HFFc6 (cell line): ENCODE data around the gene SETD1B. TPM values are rescaled to one million over a fixed set of nuclear protein-coding genes. Genes with fewer than 3 reads are reported as not detected.

ENCODE experiments used
- DNase-seq: peaks from one replicate; pipeline ENCODE4 v3.0.0-alpha.2; 2018
- H3K27ac Mint-ChIP-seq: 2 replicates; pipeline ENCODE4 v1.8.0; 2020; ENCODE audit warnings: mild to moderate bottlenecking, mixed read lengths
- H3K27me3 Mint-ChIP-seq: 2 replicates; pipeline ENCODE4 v1.8.0; 2021; ENCODE audit warnings: mild to moderate bottlenecking, moderate library complexity, mixed read lengths; ENCODE audit not compliant: insufficient read depth
- H3K36me3 Mint-ChIP-seq: 2 replicates; pipeline ENCODE4 v1.8.0; 2021; ENCODE audit warnings: low read depth, mixed read lengths
- H3K4me1 Mint-ChIP-seq: 2 replicates; pipeline ENCODE4 v1.8.0; 2020; ENCODE audit warnings: low read depth, mixed read lengths
- H3K4me3 Mint-ChIP-seq: 2 replicates; pipeline ENCODE4 v1.8.0; 2020; ENCODE audit warnings: mild to moderate bottlenecking, moderate library complexity, mixed read lengths
- H3K9me3 Mint-ChIP-seq: 2 replicates; pipeline ENCODE4 v1.8.0; 2020; ENCODE audit warnings: mild to moderate bottlenecking, mixed read lengths
- total RNA-seq, 6 experiments: library from RNA; stranded (reverse); fragmentation: NEBNext Ultra II Directional; extraction: Animal tissue kit (Norgen Biotek cat#: 25700); gene quantifications; 2 replicates in 1 of 6; 3 replicates in 5 of 6; pipeline ENCODE4 v1.2.3, GENCODE V29; 2021
- TF ChIP-seq, protein P1 (sequence below): fragments of 200-600 bp; sonication (generic); IDR thresholded peaks from 2 replicates; pipeline ENCODE4 v1.5.0; 2021; ENCODE audit warnings: antibody characterized with exemption, mild to moderate bottlenecking

Gene SETD1B
- total RNA-seq, 6 experiments from 2014 or later: 18.5 to 22.0 (median 20.9) TPM

DNA sequence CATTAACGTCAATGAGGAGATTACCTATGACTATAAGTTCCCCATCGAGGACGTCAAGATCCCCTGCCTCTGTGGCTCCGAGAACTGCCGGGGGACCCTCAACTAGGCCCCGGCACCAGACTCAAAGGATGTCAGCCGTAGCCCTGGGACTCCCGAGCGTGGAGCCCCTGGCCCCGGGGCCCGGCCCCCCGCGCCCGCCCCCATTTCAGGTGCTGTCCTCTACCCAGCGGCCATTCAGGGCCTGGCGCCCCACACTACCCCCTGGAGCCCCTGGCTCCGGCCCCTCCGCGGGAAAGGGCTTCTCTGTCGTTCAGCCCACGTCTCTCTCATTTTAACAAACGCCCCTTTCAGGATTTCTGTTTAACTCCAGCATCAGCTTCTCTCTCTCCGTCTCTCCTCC is 26.3 kb downstream of the SETD1B start:
- H3K4me1 Mint-ChIP-seq: no peaks in the 10 kb centered on the region
- peaks cover 9% of the 10 kb centered on the region for H3K27me3 Mint-ChIP-seq
- peaks cover 38% of the 10 kb centered on the region for H3K36me3 Mint-ChIP-seq
- DNase-seq: no peak
- H3K9me3 Mint-ChIP-seq: no peaks in the 10 kb centered on the region
- H3K4me3 Mint-ChIP-seq: no peak overlapping the region
- H3K27ac Mint-ChIP-seq: peak overlapping the region; percentile 61; the same call in 1 of the 2 replicates
- TF ChIP-seq, protein P1, sequence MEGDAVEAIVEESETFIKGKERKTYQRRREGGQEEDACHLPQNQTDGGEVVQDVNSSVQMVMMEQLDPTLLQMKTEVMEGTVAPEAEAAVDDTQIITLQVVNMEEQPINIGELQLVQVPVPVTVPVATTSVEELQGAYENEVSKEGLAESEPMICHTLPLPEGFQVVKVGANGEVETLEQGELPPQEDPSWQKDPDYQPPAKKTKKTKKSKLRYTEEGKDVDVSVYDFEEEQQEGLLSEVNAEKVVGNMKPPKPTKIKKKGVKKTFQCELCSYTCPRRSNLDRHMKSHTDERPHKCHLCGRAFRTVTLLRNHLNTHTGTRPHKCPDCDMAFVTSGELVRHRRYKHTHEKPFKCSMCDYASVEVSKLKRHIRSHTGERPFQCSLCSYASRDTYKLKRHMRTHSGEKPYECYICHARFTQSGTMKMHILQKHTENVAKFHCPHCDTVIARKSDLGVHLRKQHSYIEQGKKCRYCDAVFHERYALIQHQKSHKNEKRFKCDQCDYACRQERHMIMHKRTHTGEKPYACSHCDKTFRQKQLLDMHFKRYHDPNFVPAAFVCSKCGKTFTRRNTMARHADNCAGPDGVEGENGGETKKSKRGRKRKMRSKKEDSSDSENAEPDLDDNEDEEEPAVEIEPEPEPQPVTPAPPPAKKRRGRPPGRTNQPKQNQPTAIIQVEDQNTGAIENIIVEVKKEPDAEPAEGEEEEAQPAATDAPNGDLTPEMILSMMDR: no peak

DNA sequence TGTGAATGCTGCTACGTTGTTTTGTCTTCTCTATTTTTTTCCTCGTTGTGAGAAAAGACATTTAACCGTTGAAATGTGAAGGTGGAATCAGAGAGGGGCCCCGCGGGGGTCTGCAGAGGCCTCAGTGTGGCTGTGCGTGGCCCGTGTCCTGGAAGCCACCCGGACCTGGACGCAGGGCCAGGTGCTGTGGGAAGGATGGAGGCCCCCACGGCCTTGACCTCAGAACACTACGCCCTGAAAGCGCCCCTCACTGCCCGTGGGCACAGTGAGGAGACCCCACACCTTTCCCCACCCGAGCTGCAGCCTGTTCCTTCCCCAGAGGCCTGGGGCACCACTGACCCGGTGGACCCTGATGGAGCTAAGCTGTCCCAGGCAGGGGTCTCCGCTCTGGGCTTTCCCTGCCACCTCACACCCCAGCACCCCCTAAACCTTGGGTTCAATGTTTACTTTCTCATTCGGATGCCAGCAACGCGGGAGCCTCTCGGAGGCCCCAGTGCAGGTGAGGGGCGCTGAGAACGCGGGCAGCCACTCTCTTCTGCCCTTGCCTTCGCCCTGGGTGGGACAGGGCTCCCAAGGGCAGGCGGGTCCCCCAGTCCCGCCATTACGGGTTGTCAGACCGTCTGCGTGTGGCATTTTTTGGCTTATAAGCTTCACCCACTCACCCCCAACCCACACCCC is 26.9 kb downstream of the SETD1B start:
- no peak for DNase-seq
- Mint-ChIP-seq H3K27me3 (peaks cover 9% of the 10 kb centered on the region), H3K9me3 (no peaks in the 10 kb centered on the region), H3K4me1 (no peaks in the 10 kb centered on the region), H3K36me3 (peaks cover 38% of the 10 kb centered on the region), H3K4me3 (no peak overlapping the region), H3K27ac (peak overlapping the region; percentile 61; the same call in 1 of the 2 replicates)
- TF ChIP-seq, protein P1: no peak

DNA sequence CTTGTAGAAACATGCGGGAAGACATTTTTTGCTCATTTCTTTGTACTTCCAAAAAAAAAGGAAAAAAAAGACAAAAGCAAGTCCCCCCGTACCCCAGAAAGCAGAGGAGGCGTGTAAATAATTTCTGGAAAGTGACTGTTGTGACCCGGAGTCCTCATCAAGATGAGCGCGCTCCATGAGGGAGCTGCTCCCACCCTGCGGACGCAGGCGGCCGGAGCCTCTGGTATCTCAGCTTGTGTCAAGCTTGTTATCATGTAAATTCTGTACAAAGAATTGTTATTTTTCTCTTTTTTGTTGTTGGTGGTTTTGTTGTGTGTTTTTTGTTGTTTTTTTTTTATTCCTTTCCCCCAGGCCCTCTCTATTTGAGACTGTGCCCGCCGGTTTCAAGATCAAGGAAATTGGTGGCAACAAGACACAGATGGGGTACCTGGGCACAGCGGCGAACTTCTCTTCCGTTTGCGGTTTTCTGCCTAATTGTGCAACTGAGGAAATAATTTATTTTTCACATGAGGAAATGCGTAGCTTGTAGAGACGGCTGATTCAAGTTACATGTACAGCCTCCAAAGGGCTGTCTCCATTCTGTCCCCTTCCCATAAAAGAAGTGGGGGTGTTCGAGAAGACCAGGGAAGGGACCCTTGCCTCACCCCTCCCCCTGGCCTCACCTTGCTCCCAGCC is 27.9 kb downstream of the SETD1B start:
- no peak for DNase-seq
- no peaks in the 10 kb centered on the region for H3K4me1 Mint-ChIP-seq
- TF ChIP-seq, protein P1: no peak
- H3K36me3 Mint-ChIP-seq: peaks cover 31% of the 10 kb centered on the region
- no peak overlapping the region for H3K4me3 Mint-ChIP-seq
- H3K27ac Mint-ChIP-seq: no peak overlapping the region; the same call in none of the 2 replicates
- H3K27me3 Mint-ChIP-seq: peaks cover 9% of the 10 kb centered on the region
- no peaks in the 10 kb centered on the region for H3K9me3 Mint-ChIP-seq

DNA sequence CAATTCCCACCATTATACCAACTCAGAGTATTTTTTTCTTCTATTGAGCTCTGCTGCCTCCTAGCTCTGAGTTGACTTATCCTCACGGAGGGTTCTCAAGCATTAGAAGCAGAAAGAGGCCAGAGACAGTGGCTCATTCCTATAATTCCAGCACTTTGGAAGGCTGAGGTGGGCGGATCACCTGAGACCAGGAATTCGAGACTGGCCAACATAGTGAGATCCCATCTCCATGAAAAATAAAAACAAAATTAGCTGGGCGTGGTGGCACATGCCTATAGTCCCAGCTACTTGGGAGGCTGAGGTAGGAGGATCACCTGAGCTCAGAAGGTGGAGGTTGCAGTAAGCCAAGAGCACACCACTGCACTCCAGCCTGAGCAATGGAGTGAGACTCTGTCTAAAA is 33.9 kb downstream of the SETD1B start:
- TF ChIP-seq, protein P1: no peak
- DNase-seq: no peak
- no peak overlapping the region for H3K4me3 Mint-ChIP-seq
- no peak overlapping the region for H3K27ac Mint-ChIP-seq
- no peaks in the 10 kb centered on the region for H3K27me3 Mint-ChIP-seq
- peaks cover 9% of the 10 kb centered on the region for H3K4me1 Mint-ChIP-seq
- no peaks in the 10 kb centered on the region for H3K9me3 Mint-ChIP-seq
- peaks cover under 1% of the 10 kb centered on the region; the same call in 1 of the 2 replicates for H3K36me3 Mint-ChIP-seq

DNA sequence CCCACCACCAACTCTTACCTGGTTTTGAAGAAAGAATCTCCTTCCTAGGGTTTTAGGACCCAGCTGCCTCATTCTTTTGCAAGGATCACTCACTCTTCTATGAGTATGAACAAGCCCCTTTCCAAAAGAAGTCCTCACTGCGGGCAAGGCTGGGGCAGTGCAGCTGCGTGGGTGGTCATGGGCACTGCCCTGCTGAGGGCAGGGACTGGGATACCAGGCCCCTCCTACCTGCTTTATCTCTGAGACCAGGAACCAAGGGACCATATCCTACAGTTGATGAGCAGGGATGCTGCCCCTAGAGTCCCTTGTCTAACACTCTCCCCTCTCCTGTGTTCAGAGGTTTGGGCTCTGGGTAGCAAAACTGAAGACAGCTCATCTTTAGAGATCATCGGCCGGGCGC is 34.3 kb downstream of the SETD1B start:
- Mint-ChIP-seq H3K27me3 (no peaks in the 10 kb centered on the region), H3K4me1 (peaks cover 11% of the 10 kb centered on the region), H3K4me3 (no peak overlapping the region), H3K36me3 (no peaks in the 10 kb centered on the region), H3K9me3 (no peaks in the 10 kb centered on the region), H3K27ac (no peak overlapping the region)
- DNase-seq: no peak
- TF ChIP-seq, protein P1: no peak
